ENCODE data around the gene GRK1. TPM values are rescaled to one million over a fixed set of nuclear protein-coding genes. Genes with fewer than 3 reads are reported as not detected.

GRK1 gene
- total and polyA plus RNA-seq, 2 of the 13 experiments (the other 11 are each of a cell fraction or from before 2014, with no cell fraction given) = 0.07 to 0.12 TPM

DNA sequence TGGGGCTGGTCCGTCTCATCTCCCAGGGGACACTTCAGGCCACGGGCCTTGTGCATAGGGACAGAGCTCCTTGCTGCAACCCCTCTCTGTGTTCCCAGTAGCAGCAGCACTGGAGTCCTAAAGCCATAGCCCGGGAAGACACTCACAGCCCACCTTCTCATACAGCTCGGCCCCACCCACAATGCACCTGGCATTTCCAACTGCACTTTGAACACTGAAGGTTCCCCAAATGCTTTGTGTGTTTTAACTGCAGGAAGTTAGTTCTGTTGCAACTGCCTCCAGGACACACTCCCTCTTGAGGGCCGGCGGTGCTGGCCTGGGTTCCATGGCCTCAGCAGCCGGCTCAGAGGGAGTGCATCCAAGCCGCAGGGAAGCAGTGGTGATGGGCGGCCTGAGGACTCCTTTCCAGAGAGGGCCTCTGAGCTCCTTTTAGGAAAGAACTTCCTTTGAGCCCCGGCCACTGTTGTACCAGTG lies 69.3 kb downstream of the GRK1 start (continued):
- TF ChIP-seq HNF4G (IDR thresholded peaks at IDR 0.05; ENCODE audit: borderline replicate concordance, low read depth, low read length) (peak; percentile 48; the same call in 1 of the 2 replicates), HNF4G (CRISPR knock-in tag; IDR thresholded peaks at IDR 0.05; ENCODE audit: borderline replicate concordance, low read depth) (no peak), NRL (CRISPR knock-in tag; IDR thresholded peaks at IDR 0.05; ENCODE audit: borderline replicate concordance) (peak; percentile 32; the same call in 1 of the 2 replicates), RXRA (CRISPR knock-in tag; IDR thresholded peaks at IDR 0.05) (no peak), TBL1XR1 (IDR thresholded peaks at IDR 0.05; ENCODE audit: borderline replicate concordance, low read length, partially characterized antibody) (no peak), SRY (CRISPR knock-in tag; IDR thresholded peaks at IDR 0.05) (no peak), ASH2L (IDR thresholded peaks at IDR 0.05; ENCODE audit: insufficient read length, low read depth, low read length) (no peak), ZNF362 (CRISPR knock-in tag; IDR thresholded peaks at IDR 0.05; ENCODE audit: borderline replicate concordance) (no peak), SPEN (CRISPR knock-in tag; IDR thresholded peaks at IDR 0.05; ENCODE audit: low read depth) (no peak), ZNF660 (CRISPR knock-in tag; IDR thresholded peaks at IDR 0.05; ENCODE audit: borderline replicate concordance, low read depth) (no peak), ZFY (CRISPR knock-in tag; IDR thresholded peaks at IDR 0.05) (peak; percentile 24; the same call in 1 of the 2 replicates), SATB2 (CRISPR knock-in tag; IDR thresholded peaks at IDR 0.05) (no peak), ZNF572 (CRISPR knock-in tag; IDR thresholded peaks at IDR 0.05) (no peak), BCLAF1 (IDR thresholded peaks at IDR 0.05) (no peak), STAT5B (CRISPR knock-in tag; IDR thresholded peaks at IDR 0.05) (no peak)
- TF ChIP-seq, protein P1, sequence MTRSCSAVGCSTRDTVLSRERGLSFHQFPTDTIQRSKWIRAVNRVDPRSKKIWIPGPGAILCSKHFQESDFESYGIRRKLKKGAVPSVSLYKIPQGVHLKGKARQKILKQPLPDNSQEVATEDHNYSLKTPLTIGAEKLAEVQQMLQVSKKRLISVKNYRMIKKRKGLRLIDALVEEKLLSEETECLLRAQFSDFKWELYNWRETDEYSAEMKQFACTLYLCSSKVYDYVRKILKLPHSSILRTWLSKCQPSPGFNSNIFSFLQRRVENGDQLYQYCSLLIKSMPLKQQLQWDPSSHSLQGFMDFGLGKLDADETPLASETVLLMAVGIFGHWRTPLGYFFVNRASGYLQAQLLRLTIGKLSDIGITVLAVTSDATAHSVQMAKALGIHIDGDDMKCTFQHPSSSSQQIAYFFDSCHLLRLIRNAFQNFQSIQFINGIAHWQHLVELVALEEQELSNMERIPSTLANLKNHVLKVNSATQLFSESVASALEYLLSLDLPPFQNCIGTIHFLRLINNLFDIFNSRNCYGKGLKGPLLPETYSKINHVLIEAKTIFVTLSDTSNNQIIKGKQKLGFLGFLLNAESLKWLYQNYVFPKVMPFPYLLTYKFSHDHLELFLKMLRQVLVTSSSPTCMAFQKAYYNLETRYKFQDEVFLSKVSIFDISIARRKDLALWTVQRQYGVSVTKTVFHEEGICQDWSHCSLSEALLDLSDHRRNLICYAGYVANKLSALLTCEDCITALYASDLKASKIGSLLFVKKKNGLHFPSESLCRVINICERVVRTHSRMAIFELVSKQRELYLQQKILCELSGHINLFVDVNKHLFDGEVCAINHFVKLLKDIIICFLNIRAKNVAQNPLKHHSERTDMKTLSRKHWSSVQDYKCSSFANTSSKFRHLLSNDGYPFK (CRISPR knock-in tag; IDR thresholded peaks at IDR 0.05; ENCODE audit: borderline replicate concordance) = no peak
- TF ChIP-seq, protein P2, sequence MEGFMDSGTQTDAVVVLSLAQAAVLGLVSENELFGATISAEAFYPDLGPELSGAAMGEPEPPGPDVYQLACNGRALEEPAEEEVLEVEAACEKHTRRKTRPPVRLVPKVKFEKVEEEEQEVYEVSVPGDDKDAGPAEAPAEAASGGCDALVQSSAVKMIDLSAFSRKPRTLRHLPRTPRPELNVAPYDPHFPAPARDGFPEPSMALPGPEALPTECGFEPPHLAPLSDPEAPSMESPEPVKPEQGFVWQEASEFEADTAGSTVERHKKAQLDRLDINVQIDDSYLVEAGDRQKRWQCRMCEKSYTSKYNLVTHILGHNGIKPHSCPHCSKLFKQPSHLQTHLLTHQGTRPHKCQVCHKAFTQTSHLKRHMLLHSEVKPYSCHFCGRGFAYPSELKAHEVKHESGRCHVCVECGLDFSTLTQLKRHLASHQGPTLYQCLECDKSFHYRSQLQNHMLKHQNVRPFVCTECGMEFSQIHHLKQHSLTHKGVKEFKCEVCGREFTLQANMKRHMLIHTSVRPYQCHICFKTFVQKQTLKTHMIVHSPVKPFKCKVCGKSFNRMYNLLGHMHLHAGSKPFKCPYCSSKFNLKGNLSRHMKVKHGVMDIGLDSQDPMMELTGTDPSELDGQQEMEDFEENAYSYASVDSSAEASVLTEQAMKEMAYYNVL (CRISPR knock-in tag; IDR thresholded peaks at IDR 0.05; ENCODE audit: borderline replicate concordance) = no peak
- TF ChIP-seq, protein P3, sequence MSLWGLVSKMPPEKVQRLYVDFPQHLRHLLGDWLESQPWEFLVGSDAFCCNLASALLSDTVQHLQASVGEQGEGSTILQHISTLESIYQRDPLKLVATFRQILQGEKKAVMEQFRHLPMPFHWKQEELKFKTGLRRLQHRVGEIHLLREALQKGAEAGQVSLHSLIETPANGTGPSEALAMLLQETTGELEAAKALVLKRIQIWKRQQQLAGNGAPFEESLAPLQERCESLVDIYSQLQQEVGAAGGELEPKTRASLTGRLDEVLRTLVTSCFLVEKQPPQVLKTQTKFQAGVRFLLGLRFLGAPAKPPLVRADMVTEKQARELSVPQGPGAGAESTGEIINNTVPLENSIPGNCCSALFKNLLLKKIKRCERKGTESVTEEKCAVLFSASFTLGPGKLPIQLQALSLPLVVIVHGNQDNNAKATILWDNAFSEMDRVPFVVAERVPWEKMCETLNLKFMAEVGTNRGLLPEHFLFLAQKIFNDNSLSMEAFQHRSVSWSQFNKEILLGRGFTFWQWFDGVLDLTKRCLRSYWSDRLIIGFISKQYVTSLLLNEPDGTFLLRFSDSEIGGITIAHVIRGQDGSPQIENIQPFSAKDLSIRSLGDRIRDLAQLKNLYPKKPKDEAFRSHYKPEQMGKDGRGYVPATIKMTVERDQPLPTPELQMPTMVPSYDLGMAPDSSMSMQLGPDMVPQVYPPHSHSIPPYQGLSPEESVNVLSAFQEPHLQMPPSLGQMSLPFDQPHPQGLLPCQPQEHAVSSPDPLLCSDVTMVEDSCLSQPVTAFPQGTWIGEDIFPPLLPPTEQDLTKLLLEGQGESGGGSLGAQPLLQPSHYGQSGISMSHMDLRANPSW (CRISPR knock-in tag; IDR thresholded peaks at IDR 0.05; ENCODE audit: borderline replicate concordance) = no peak

Measured in HepG2 (cell line).